Vagina (tissue), 2 donors: ENCODE measurements around the gene NEB.
"Not testable (repeated sequence)": the region's sequence is repeated elsewhere in the genome, so short reads cannot be mapped to it uniquely, and the experiment has no call there.

Experiments used
- CTCF ChIP-seq, 3 experiments: fragments of 450-650 bp in 2 of 3; fragments of 200-600 bp in 1 of 3; sonication (generic) in 1 of 3; IDR thresholded peaks; one replicate each; pipeline ENCODE4 v1.5.1; 2017 to 2019; ENCODE audit warnings: antibody characterized with exemption in 3 of 3, mild to moderate bottlenecking in 2 of 3, moderate library complexity in 2 of 3
- POLR2A ChIP-seq, 2 donors: fragments of 450-650 bp; IDR thresholded peaks; one replicate each; pipeline ENCODE4 v1.6.1; 2017; ENCODE audit warnings: antibody characterized with exemption in 2 of 2, mild to moderate bottlenecking in 2 of 2, moderate library complexity in 2 of 2

GRCh38 chr2:151596903-151597608, 137.2 kb downstream of the NEB start:
- not testable (repeated sequence) for TF ChIP-seq POLR2A, CTCF (IDR thresholded peaks at IDR 0.05)
